HepG2 (cell line): ENCODE measurements around the gene TIGD6. TPM values are rescaled to one million over a fixed set of nuclear protein-coding genes. Genes with fewer than 3 reads are reported as not detected.

Source experiments
- AGO2 ChIP-seq: fragments of 200-400 bp; formaldehyde crosslinking; optimal IDR thresholded peaks from 2 replicates; pipeline ENCODE3; 2017; ENCODE audit warnings: mild to moderate bottlenecking, low read depth, low read length, moderate library complexity
- IRF9 ChIP-seq: sonication (generic); formaldehyde crosslinking; IDR thresholded peaks from 2 replicates; pipeline ENCODE4 v1.8.0; 2022; ENCODE audit warnings: missing genetic modification reagents, mild to moderate bottlenecking, borderline replicate concordance
- NR1H2 ChIP-seq: sonication (generic); formaldehyde crosslinking; IDR thresholded peaks from 2 replicates; pipeline ENCODE4 v1.8.1; 2022; ENCODE audit warnings: low read depth, missing genetic modification reagents, borderline replicate concordance
- SRY ChIP-seq: sonication (generic); formaldehyde crosslinking; IDR thresholded peaks from 2 replicates; pipeline ENCODE4 v1.8.0; 2022; ENCODE audit warnings: mild to moderate bottlenecking, missing genetic modification reagents
- TOE1 ChIP-seq: sonication (generic); formaldehyde crosslinking; IDR thresholded peaks from 2 replicates; pipeline ENCODE4 v1.4.0; 2020; ENCODE audit warnings: mild to moderate bottlenecking, missing genetic modification reagents
- ZBTB34 ChIP-seq: sonication (generic); formaldehyde crosslinking; IDR thresholded peaks from 2 replicates; pipeline ENCODE4 v1.8.0; 2022; ENCODE audit warnings: mild to moderate bottlenecking, missing genetic modification reagents
- ZFP36L2 ChIP-seq: sonication (generic); formaldehyde crosslinking; IDR thresholded peaks from 2 replicates; pipeline ENCODE4 v1.4.0; 2020; ENCODE audit warnings: missing genetic modification reagents
- ZGPAT ChIP-seq: IDR thresholded peaks from 2 replicates; pipeline ENCODE4 v1.6.1; 2016; ENCODE audit warnings: mild to moderate bottlenecking
- ZNF207 ChIP-seq: fragments of 450-650 bp; IDR thresholded peaks from 2 replicates; pipeline ENCODE4 v1.6.1; 2016; ENCODE audit warnings: antibody characterized with exemption, borderline replicate concordance
- ZNF318 ChIP-seq: sonication (generic); formaldehyde crosslinking; IDR thresholded peaks from 2 replicates; pipeline ENCODE4 v1.4.0; 2020; ENCODE audit warnings: mild to moderate bottlenecking, missing genetic modification reagents
- ZNF414 ChIP-seq: sonication (generic); formaldehyde crosslinking; IDR thresholded peaks from 2 replicates; pipeline ENCODE4 v1.5.0; 2020; ENCODE audit warnings: missing genetic modification reagents
- ZNF800 ChIP-seq: sonication (generic); formaldehyde crosslinking; IDR thresholded peaks from 2 replicates; pipeline ENCODE4 v1.4.0; 2020; ENCODE audit warnings: missing genetic modification reagents
- polyA plus RNA-seq, 8 experiments: library from polyadenylated mRNA; depleted of rRNA in 3 of 8; stranded (reverse) in 7 of 8; unstranded in 1 of 8; fragments of >200 nt; fragmentation: Illumina TruSeq in 4 of 8; extraction: Trizol in 4 of 8; gene quantifications; 2 replicates each; pipeline versions ENCODE4 v1.2.1 to v1.2.3, GENCODE V29; 2011 to 2016; ENCODE audit warnings: low read depth in 4 of 8, missing spikeins in 1 of 8, mixed read lengths in 1 of 8; ENCODE audit not compliant: insufficient read depth in 1 of 8
- total RNA-seq, 5 experiments: library from RNA; depleted of rRNA; stranded (reverse); fragments of >200 nt; fragmentation: Illumina TruSeq; extraction: Trizol; gene quantifications; 2 replicates each; pipeline ENCODE4 v1.2.3, GENCODE V29; 2016; ENCODE audit warnings: low read depth in 1 of 5

The TIGD6 gene
- total and polyA plus RNA-seq, 2 of the 13 experiments (the other 11 are each of a cell fraction or from before 2014, with no cell fraction given): 2.1 to 2.9 TPM

GRCh38 chr5:149960272-149961185 lies 39.9 kb downstream of the TIGD6 start, which contains the start of gene SLC26A2 (continued):
- TF ChIP-seq ZNF318 (CRISPR knock-in tag): no peak
- peak; percentile 19; the same call in 1 of the 2 replicates for TF ChIP-seq IRF9 (CRISPR knock-in tag)
- no peak for TF ChIP-seq ZNF414 (CRISPR knock-in tag)
- TF ChIP-seq TOE1 (CRISPR knock-in tag): no peak
- TF ChIP-seq SRY (CRISPR knock-in tag): peak; percentile 83
- peak; percentile 75; the same call in 1 of the 2 replicates for TF ChIP-seq ZNF800 (CRISPR knock-in tag)
- no peak for TF ChIP-seq ZNF207
- TF ChIP-seq ZFP36L2 (CRISPR knock-in tag): no peak
- TF ChIP-seq ZGPAT: peak; percentile 82; the same call in 1 of the 2 replicates
- TF ChIP-seq NR1H2 (CRISPR knock-in tag): no peak
- TF ChIP-seq AGO2: peak; percentile 44
- TF ChIP-seq ZBTB34 (CRISPR knock-in tag): no peak
